Thyroid gland (tissue), 4 donors: ENCODE data around the gene VWDE.

Source experiments
- CTCF ChIP-seq, 6 experiments: fragments of 200-600 bp in 3 of 6; fragments of 450-650 bp in 3 of 6; sonication (generic) in 3 of 6; IDR thresholded peaks; one replicate each; pipeline ENCODE4 v1.5.1; 2016 to 2019; ENCODE audit warnings: antibody characterized with exemption in 6 of 6, mild to moderate bottlenecking in 2 of 6, inconsistent platforms in 1 of 6, moderate library complexity in 1 of 6
- POLR2A ChIP-seq, 2 donors: fragments of 450-650 bp; IDR thresholded peaks; one replicate each; pipeline ENCODE4 v1.6.1; 2017; ENCODE audit warnings: antibody characterized with exemption in 2 of 2, mild to moderate bottlenecking in 2 of 2, moderate library complexity in 1 of 2

DNA sequence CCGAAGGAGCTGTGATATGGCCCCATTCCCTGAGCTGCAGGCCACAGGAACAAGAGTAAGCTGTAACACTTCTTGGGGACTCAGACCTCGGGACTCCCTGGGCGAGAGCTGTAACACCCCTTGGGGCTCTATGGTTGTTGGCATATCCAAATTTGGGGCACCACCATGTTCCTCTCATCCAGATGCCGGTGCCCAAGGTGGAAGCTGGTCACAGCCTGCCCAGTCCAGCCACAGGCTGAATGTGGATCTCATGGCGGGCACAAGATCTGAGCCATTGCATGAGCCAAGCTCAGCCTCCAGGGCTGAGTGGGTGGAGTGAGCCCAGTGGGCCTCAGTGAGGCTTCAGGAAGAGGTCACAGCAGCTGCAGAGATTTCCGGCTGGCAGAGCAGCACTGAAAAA is 113.7 kb downstream of the VWDE start:
- no peak for TF ChIP-seq CTCF (IDR thresholded peaks at IDR 0.05)
- TF ChIP-seq POLR2A (IDR thresholded peaks at IDR 0.05): no peak
